ENCODE measurements around the gene UGGT2.
"Not testable (repeated sequence)": the region's sequence is repeated elsewhere in the genome, so short reads cannot be mapped to it uniquely, and the experiment has no call there.

UGGT2 gene

GRCh38 chr13:95882121-95882520, 171.1 kb downstream of the UGGT2 start:
- DNase-seq (ENCODE audit: low read depth in 3 of 3): no peak

DNA sequence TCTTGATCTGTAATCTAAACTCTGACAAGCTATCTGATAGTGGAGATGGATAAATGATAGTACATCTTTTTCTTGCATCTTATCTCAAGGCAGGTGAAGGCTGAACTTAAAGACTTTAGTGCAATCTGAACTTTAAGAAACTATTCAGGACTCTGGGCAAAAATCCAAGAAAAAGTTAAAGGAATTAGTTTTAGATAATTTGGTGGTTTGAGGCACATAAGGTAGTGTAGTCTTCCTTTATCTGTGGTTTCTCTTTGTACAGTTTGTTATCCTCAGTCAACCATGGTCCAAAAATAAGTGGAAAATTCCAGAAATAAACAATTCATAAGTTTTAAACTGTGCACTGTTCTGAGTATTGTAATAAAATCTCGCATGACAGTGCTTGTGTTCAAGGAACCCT, 172.9 kb downstream of the UGGT2 start:
- DNase-seq (ENCODE audit: low read depth in 3 of 3): no peak

DNA sequence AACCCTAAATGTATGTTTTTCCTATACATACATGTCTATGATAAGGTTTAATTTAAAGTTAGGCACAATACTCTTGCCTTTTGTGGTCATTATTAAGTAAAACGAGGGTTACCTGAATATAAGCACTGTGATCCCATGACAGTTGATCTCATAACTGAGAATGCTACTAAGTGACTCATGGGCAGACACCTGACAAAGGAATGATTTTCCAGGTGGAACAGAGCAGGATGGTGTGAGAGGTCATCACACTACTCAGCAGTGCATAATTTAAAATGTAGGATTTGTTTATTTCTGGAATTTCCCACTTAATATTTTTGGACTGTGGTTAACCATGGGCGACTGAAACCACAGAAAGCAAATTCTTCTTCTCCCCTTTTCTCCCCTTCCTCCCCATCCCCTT, 178.9 kb downstream of the UGGT2 start:
- DNase-seq (ENCODE audit: low read depth in 3 of 3): no peak

DNA sequence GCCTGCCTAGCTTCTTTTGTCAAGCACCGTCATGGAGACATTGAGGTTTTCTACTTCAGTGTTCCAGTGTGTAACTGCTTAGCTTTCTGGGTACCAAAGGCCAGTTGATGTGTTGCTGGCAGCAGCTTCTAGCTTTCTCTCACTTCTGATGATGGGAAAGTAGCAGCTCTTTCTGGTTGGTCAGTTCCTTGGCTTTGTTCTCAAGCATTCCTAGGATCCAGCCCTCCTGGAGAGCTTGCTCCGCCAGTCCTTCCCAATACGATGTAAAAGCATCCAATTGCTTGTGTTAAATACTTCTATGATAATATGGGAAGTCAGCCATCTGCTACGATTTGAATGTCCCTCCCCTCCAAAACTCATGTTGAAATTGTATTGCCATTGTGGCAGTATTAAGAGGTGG, 182.8 kb downstream of the UGGT2 start:
- DNase-seq (ENCODE audit: low read depth in 3 of 3): no peak

DNA sequence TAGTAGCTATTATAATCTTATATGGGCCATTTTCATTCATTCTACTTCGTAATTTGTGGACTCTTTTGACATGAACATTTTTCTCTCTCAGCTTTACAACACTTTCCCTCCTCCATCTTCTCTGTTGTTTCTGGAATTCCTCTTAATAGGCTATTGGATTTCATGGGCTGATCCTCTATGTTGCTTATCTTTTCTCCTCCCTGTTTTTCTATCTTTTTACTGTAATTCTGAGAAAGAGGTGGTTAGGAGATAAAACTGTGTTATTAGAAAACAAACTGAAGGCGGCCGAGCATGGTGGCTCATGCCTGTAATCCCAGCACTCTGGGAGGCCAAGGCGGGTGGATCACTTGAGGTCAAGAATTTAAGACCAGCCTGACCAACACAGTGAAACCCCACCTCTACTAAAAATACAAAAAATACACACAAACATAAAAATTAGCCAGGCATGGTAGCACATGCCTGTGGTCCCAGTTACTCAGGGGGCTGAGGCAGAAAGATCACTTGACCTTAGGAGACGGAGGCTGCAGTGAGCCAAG, 188.1 kb downstream of the UGGT2 start:
- no peak for DNase-seq (ENCODE audit: low read depth in 3 of 3)

DNA sequence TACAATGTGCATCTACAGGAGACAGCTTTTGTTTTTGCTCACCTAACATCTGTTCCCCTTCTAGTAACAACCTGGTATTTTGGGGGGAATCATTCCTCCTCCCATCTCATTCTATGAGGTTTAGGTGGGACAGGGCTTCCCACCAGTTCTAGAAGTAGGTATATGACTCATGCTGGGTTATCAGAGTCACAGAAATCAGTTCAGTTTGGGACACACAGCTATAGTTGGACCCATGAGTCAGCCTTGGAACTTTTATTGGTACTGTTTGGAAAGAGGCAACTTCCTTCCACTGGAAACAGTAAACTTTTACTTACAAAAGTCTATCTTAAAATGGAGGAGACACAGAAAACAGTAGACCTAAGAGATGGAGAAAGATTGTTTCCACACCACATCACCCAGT, 190.8 kb downstream of the UGGT2 start:
- DNase-seq (ENCODE audit: low read depth in 3 of 3): no peak

DNA sequence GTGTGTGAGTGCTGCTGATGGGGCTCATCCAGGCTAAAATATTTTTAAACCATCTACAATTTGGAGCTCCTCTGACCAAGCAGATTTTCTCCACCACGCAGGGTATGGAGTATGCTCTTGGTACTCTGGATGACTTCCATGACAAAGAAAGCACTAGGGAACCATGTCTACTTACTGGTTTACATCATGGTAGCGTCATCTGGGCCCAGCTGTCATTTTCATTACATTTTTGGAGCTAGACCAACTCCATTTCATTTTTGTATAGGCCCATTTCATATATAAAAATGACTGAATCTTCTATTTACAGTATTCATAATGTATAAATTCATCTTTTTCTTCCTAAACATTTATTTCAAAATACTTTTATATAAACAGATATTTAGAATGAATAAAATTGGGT, 191.9 kb downstream of the UGGT2 start:
- no peak for DNase-seq (ENCODE audit: low read depth in 3 of 3)

- no peak for DNase-seq (ENCODE audit: low read depth in 3 of 3)
Observed at GRCh38 chr13:95858286-95859075, 194.7 kb downstream of the UGGT2 start.

DNA sequence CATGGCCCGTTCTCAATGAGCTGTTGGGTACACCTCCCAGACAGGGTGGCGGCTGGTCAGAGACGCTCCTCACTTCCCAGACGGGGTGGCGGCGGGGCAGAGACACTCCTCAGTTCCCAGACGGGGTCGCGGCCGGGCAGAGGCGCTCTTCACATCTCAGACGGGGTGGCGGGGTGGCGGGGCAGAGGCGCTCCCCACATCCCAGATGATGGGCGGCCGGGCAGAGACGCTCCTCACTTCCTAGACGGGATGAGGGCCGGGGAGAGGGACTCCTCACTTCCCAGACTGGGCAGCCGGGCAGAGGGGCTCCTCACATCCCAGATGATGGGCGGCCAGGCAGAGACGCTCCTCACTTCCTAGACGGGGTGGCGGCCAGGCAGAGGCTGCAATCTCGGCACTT, 207.5 kb downstream of the UGGT2 start:
- DNase-seq (ENCODE audit: low read depth in 3 of 3): not testable (repeated sequence)

GRCh38 chr13:95842898-95843297, 210.3 kb downstream of the UGGT2 start:
- no peak for DNase-seq (ENCODE audit: low read depth in 3 of 3)

- no peak for DNase-seq (ENCODE audit: low read depth in 3 of 3)
Observed at GRCh38 chr13:95841894-95842293, 211.3 kb downstream of the UGGT2 start.

DNA sequence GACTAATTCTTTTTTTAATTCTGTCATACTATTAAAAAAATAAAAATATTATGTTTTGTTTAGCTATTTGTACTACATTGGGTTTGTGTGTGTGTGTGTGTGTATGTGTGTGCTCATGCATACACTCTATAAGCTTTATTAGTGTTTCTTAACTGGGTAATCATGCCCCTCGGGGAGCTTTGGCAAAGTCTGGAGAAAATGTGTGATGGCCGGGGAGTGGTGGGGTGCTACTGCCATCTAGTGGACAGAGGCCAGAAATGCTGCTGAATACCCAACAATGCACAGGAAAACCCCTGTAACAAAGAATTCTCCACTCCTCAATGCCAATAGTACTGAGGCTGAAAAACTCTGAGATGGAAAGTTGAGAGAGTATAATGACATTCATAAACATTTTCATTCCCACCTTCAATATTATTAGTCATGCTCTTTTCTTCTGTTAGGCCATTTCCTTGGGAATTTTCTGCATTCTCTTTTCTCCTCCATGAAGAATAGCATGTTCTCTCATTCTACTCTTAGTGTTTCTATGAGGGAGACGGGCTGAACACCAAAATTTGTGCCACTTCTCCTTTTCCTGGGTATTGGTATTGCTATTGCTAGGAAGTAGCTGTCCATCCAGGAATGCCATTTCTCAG, 219.0 kb downstream of the UGGT2 start:
- DNase-seq (ENCODE audit: low read depth in 3 of 3): peak; percentile 31 to 35 (median 32)

- no peak for DNase-seq (ENCODE audit: low read depth in 3 of 3)
Observed at GRCh38 chr13:95833719-95834118, 219.5 kb downstream of the UGGT2 start.

DNA sequence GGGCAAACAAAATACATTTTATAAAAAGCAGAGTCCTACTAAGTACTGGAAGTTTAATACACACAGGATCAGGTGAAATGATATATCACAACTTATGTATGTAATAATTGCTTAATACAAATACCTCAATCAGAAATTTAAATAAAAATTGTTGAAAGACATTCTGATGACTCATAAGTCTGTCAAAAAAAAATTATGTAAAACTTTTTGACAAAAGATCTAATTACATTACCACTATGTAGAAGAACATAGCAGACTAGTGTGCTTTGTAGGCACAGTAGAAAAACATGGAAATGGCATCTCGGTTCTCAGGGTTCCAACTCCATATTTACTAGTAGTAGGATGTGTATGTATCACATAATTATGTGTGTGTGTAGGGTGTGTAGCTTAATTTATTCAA, 220.1 kb downstream of the UGGT2 start:
- no peak for DNase-seq (ENCODE audit: low read depth in 3 of 3)

DNA sequence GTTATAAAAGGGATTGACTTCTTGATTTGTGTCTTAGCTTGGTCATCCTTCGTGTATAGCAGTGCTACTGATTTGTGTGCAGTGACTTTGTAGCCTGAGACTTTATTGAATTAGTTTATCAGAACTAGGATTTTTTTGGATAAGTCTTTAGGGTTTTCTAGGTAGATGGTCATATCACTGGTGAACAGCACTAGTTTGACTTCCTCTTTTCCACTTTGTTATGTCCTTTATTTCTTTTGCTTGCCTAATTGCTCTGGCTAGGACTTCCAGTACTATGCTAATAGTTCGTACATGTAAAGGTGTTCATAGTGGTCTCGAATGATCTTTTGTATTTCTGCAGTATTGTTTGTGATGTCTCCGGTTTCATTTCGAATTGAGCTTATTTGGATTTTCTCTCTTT, 230.9 kb downstream of the UGGT2 start:
- no peak for DNase-seq (ENCODE audit: low read depth in 3 of 3)

DNA sequence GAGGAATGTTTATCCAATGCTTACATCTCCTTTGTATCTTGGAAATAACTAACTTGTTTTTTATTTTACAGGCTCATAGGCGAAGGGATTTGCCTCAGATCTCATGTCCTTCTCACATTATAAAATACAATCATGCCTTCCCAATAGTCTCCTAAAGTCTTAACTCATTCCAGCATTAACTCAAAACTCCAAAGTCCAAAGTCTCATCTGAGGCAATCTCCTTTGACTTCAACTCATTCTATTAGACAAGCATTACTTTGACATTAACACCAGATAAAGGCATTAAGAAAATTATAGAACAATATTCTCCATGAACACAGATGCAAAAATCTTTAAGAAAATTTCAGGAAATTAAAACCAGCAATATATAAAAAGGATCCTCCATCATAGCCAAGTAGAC, 238.7 kb downstream of the UGGT2 start:
- DNase-seq (ENCODE audit: low read depth in 3 of 3): no peak

- DNase-seq (ENCODE audit: low read depth in 3 of 3): no peak
Observed at GRCh38 chr13:95813139-95813538, 240.1 kb downstream of the UGGT2 start.

DNA sequence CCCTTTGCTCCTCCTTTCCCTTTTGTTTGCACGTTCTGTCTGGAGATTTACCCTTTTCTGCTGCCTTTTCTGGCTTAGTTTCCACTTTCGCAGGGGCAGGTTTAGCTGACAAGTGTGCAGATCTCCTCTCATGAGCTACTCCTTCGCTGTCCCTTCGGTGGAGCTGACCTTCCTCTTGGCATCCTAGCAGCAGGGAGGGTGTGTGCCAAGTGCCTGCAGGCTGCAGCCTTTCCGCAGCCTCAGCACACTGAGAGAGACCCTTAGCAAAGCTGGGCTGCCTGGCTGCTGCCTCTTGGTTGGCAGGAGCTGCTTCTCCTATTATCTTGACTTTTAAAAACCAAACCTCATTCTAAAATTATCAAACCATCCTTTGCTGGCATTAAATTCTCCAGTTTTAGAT, 243.8 kb downstream of the UGGT2 start:
- no peak for DNase-seq (ENCODE audit: low read depth in 3 of 3)

GRCh38 chr13:95805921-95806320, 247.3 kb downstream of the UGGT2 start:
- no peak for DNase-seq (ENCODE audit: low read depth in 3 of 3)

- no peak for DNase-seq (ENCODE audit: low read depth in 3 of 3)
Observed at GRCh38 chr13:95801825-95802224, 251.4 kb downstream of the UGGT2 start.

DNA sequence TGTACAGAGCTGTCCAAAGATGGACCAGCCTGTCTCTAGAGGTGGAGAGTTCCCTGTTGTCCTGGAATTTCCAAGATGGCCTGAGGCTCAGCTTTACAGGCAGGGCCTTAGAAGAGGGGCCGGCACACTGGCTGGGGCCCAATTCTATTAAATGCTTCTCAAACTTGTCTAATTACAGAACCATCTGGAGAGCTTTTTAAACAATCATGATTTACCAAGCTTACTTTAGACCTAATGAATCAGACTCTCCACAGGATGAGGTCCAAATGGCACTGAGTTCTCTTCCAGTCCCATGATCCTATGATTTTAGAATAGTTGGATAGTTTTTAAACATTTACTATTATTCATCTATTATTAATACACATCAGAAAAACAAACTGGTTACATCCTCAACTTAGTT, 252.8 kb downstream of the UGGT2 start:
- no peak for DNase-seq (ENCODE audit: low read depth in 3 of 3)

DNA sequence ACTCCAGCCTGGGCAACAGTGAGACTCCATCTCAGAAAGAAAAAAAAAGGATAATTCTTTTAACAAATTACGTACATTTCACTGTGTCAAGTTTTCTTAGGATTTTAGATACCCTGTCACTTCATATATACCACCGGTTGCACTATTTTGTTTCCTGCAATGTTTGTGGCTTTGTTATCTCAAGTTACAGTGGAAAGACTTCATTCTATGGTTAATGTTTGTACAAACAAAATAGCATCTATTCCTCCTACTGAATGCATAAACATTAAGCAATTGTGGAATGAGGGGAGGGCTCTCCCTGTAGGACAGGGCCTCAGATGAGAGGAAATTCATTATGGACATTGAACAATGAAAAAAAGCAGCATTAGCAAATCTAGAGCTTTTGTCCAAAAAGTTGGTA, 256.2 kb downstream of the UGGT2 start:
- no peak for DNase-seq (ENCODE audit: low read depth in 3 of 3)

DNA sequence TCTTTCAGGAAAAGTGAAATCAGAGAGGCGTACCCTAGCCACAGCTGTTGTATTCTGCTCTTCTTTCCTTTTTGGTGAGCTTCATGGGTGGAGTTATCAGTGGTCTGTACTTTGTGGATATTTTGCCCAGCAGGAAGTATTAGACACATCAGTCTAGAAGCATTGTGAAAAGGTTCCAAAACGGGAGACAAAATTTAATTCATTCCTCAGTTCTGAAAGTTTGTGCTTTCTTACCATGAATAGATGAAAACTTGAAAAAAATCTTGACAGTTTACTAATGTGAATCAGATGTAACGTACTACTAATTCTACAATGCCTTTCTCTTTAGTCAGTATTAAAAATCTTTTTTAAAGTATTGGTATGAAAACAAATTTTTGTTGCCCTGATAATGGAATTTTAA, 259.4 kb downstream of the UGGT2 start:
- DNase-seq (ENCODE audit: low read depth in 3 of 3): no peak

Data from stimulated activated CD4-positive, alpha-beta T cell treated with anti-CD3 and anti-CD28 coated beads, TNF-alpha, amount 100 ng/mL, for 48 hours (primary cell).